OCI-LY1 (cell line): ENCODE measurements around the gene HLTF.

Source experiments
- H2AFZ ChIP-seq: fragments of 200-600 bp; sonication (generic), shearing (Covaris generic); 2 replicates; pipeline ENCODE4 v1.6.0; 2014; ENCODE audit warnings: antibody characterized with exemption, mild to moderate bottlenecking, low read length
- H3F3A ChIP-seq: fragments of 200-600 bp; sonication (generic), shearing (Covaris generic); 2 replicates; pipeline ENCODE4 v1.6.0; 2014; ENCODE audit warnings: mild to moderate bottlenecking, antibody characterized with exemption, low read length, moderate library complexity; ENCODE audit not compliant: insufficient read depth
- H3K27ac ChIP-seq: fragments of 200-600 bp; sonication (generic); 2 replicates; pipeline ENCODE4 v1.5.1; 2014; ENCODE audit warnings: low read length, mixed run types, mild to moderate bottlenecking, low read depth; ENCODE audit not compliant: poor library complexity, severe bottlenecking
- H3K27me3 ChIP-seq: fragments of 200-600 bp; sonication (generic); 2 replicates; pipeline ENCODE4 v1.6.0; 2014; ENCODE audit warnings: antibody characterized with exemption, mild to moderate bottlenecking, low read length, moderate library complexity; ENCODE audit not compliant: insufficient read depth
- H3K36me3 ChIP-seq: fragments of 200-600 bp; sonication (generic); 2 replicates; pipeline ENCODE4 v1.6.1; 2014; ENCODE audit warnings: mild to moderate bottlenecking, antibody characterized with exemption, low read length, moderate library complexity, mixed read lengths; ENCODE audit not compliant: insufficient read depth
- H3K4me1 ChIP-seq: fragments of 200-600 bp; sonication (generic); 2 replicates; pipeline ENCODE4 v1.5.1; 2014; ENCODE audit warnings: mild to moderate bottlenecking, low read length, moderate library complexity; ENCODE audit not compliant: insufficient read depth, severe bottlenecking
- H3K4me2 ChIP-seq: fragments of 200-600 bp; sonication (generic), shearing (Covaris generic); 2 replicates; pipeline ENCODE4 v1.6.1; 2014; ENCODE audit warnings: low read length
- H3K4me3 ChIP-seq: fragments of 200-600 bp; sonication (generic); 2 replicates; pipeline ENCODE4 v1.5.1; 2014; ENCODE audit warnings: low read length, low read depth, mild to moderate bottlenecking, mixed read lengths; ENCODE audit not compliant: poor library complexity, severe bottlenecking
- H3K79me2 ChIP-seq: fragments of 200-600 bp; shearing (Covaris generic); 2 replicates; pipeline ENCODE4 v1.6.1; 2016; ENCODE audit warnings: mixed run types, low read length, mixed read lengths; ENCODE audit not compliant: insufficient read depth
- H3K9ac ChIP-seq: fragments of 200-600 bp; sonication (generic), shearing (Covaris generic); 2 replicates; pipeline ENCODE4 v1.6.1; 2014; ENCODE audit warnings: mild to moderate bottlenecking, low read length, mixed read lengths
- H3K9me2 ChIP-seq: fragments of 200-600 bp; sonication (generic), shearing (Covaris generic); 2 replicates; pipeline ENCODE4 v1.6.1; 2014; ENCODE audit warnings: low read depth, mild to moderate bottlenecking, low read length, mixed read lengths
- H3K9me3 ChIP-seq: fragments of 200-600 bp; shearing (Covaris generic); 2 replicates; pipeline ENCODE4 v1.6.1; 2014; ENCODE audit warnings: low read length, mixed read lengths
- H4K20me1 ChIP-seq: fragments of 200-600 bp; sonication (generic), shearing (Covaris generic); 2 replicates; pipeline ENCODE4 v1.6.0; 2016; ENCODE audit warnings: mild to moderate bottlenecking, low read length; ENCODE audit not compliant: insufficient read depth
- CTCF ChIP-seq: fragments of 200-600 bp; sonication (generic), shearing (Covaris generic); IDR thresholded peaks from 2 replicates; pipeline ENCODE4 v1.5.1; 2017; ENCODE audit warnings: mild to moderate bottlenecking, antibody characterized with exemption, low read length, moderate library complexity, mixed read lengths
- EZH2 ChIP-seq: fragments of 200-600 bp; sonication (generic), shearing (Covaris generic); IDR thresholded peaks from 2 replicates; pipeline ENCODE4 v1.8.0; 2017; ENCODE audit warnings: borderline replicate concordance, mixed run types, mild to moderate bottlenecking, antibody characterized with exemption, low read length, moderate library complexity, mixed read lengths

HLTF gene

GRCh38 chr3:149120051-149120972 is 34.0 kb upstream of the HLTF start:
- Histone ChIP-seq H3K27ac (no peak overlapping the region), H3K4me2 (no peak overlapping the region)

GRCh38 chr3:149119466-149119865 is 33.1 kb upstream of the HLTF start:
- Histone ChIP-seq H3K36me3 (no peaks in the 10 kb centered on the region), H3K27ac (no peak overlapping the region), H3F3A (no peaks in the 10 kb centered on the region), H2AFZ (no peak overlapping the region), H3K9me2 (no peaks in the 10 kb centered on the region), H3K27me3 (no peaks in the 10 kb centered on the region), H3K4me2 (no peak overlapping the region), H3K4me3 (no peak overlapping the region), H3K79me2 (no peaks in the 10 kb centered on the region), H3K4me1 (peaks cover 3% of the 10 kb centered on the region), H3K9me3 (no peaks in the 10 kb centered on the region), H4K20me1 (no peaks in the 10 kb centered on the region), H3K9ac (no peak overlapping the region)
- TF ChIP-seq CTCF (no peak), EZH2 (no peak)

More at GRCh38 chr3:149120051-149120972, 34.0 kb upstream of the HLTF start:
- Histone ChIP-seq H3K79me2 (no peaks in the 10 kb centered on the region), H3K9ac (no peak overlapping the region), H2AFZ (no peak overlapping the region), H3K9me2 (no peaks in the 10 kb centered on the region), H3K9me3 (no peaks in the 10 kb centered on the region), H3K27me3 (no peaks in the 10 kb centered on the region), H4K20me1 (no peaks in the 10 kb centered on the region), H3K36me3 (no peaks in the 10 kb centered on the region), H3F3A (no peaks in the 10 kb centered on the region), H3K4me1 (peaks cover 3% of the 10 kb centered on the region), H3K4me3 (no peak overlapping the region)
- no peak for TF ChIP-seq EZH2
- TF ChIP-seq CTCF: peak; percentile 90

- Histone ChIP-seq H3K79me2 (no peaks in the 10 kb centered on the region), H3K27ac (no peak overlapping the region), H4K20me1 (no peaks in the 10 kb centered on the region), H3K4me2 (no peak overlapping the region), H3K4me1 (peaks cover 3% of the 10 kb centered on the region), H3F3A (no peaks in the 10 kb centered on the region), H3K9me2 (no peaks in the 10 kb centered on the region), H3K9ac (no peak overlapping the region), H3K27me3 (no peaks in the 10 kb centered on the region), H3K4me3 (no peak overlapping the region), H2AFZ (no peak overlapping the region), H3K9me3 (no peaks in the 10 kb centered on the region), H3K36me3 (no peaks in the 10 kb centered on the region)
- no peak for TF ChIP-seq EZH2
- no peak for TF ChIP-seq CTCF
These were observed 32.4 kb upstream of the HLTF start for GRCh38 chr3:149118724-149119123.
